ENCODE measurements around the gene CLASP1. TPM values are rescaled to one million over a fixed set of nuclear protein-coding genes. Genes with fewer than 3 reads are reported as not detected.

Gene CLASP1
- total and polyA plus RNA-seq, 2 experiments from 2014 or later, result 20.1 to 45.9 TPM

DNA sequence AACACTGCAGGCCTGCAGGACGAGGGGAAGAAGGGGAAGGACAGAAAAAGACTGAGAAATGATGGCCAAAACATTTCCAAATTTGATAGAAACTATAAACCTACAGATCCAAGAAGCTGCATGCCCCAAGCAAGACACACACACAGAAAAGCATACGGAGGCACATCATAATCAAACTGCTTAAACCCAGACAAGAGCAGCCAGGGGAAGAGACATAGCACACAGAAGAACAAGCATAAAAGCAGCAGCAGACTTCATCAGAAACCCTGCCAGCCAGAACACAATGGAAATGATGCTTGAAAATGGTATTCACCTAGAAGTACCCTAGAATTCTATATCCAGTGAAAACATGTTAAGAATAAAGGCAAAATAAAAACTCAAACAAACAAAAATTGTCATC lies 175.8 kb downstream of the CLASP1 start:
- Histone ChIP-seq H3K4me2 (no peak overlapping the region), H3K27ac (no peak overlapping the region), H3K36me3 (replicated peaks; ENCODE audit: insufficient read depth, low read depth) (no peaks in the 10 kb centered on the region), H3K4me1 (ENCODE audit: insufficient read depth) (peaks cover 19% of the 10 kb centered on the region), H4K20me1 (ENCODE audit: insufficient read depth, poor library complexity, severe bottlenecking) (peaks cover 3% of the 10 kb centered on the region), H2AFZ (no peak overlapping the region), H3K9me2 (replicated peaks; ENCODE audit: insufficient read depth) (no peaks in the 10 kb centered on the region), H3K4me3 (no peak overlapping the region), H3K27me3 (no peaks in the 10 kb centered on the region), H3K9me3 (ENCODE audit: low read depth) (no peaks in the 10 kb centered on the region), H3K79me2 (peaks cover 53% of the 10 kb centered on the region)
- TF ChIP-seq, protein P1, sequence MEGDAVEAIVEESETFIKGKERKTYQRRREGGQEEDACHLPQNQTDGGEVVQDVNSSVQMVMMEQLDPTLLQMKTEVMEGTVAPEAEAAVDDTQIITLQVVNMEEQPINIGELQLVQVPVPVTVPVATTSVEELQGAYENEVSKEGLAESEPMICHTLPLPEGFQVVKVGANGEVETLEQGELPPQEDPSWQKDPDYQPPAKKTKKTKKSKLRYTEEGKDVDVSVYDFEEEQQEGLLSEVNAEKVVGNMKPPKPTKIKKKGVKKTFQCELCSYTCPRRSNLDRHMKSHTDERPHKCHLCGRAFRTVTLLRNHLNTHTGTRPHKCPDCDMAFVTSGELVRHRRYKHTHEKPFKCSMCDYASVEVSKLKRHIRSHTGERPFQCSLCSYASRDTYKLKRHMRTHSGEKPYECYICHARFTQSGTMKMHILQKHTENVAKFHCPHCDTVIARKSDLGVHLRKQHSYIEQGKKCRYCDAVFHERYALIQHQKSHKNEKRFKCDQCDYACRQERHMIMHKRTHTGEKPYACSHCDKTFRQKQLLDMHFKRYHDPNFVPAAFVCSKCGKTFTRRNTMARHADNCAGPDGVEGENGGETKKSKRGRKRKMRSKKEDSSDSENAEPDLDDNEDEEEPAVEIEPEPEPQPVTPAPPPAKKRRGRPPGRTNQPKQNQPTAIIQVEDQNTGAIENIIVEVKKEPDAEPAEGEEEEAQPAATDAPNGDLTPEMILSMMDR (IDR thresholded peaks at IDR 0.05; ENCODE audit: poor library complexity), result no peak
- TF ChIP-seq EZH2phosphoT487 (IDR thresholded peaks at IDR 0.05; ENCODE audit: low read depth, severe bottlenecking, unreplicated experiment), result no peak
- TF ChIP-seq EZH2 (IDR thresholded peaks at IDR 0.05; ENCODE audit: borderline replicate concordance), result no peak
- no peak for DNase-seq (ENCODE audit: low spot score)
- 76% methylated on average over 2 of the region's 2 CpGs for WGBS (ENCODE audit: low lambda C conversion rate, missing lambda C conversion rate)

DNA sequence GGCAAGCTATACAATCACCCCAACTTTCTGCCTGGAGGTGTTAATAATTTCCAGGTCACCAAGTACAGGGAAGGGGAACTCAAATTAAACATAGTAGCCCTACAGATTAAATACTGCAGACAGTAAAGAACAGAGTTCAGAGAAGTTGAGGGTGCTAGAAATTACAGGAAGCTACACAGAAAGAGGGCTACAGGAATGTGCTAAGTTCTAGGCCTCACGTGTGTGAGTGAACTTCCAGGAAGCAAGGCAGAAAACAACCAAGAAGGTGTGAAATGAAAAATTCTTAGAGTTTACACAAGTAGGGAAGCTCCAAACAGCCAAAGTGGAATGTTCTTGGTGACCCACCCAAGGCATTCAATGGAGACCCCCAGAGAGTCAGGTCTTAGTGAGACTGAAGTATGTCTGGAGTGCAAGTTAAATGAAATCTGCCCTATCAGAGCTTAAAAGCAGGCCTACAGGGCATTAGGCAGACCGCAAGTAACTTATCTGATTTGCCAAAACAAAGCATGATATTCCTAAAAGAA lies 176.7 kb downstream of the CLASP1 start:
- H3K27ac ChIP-seq, result no peak overlapping the region
- 71% methylated on average over 2 of the region's 2 CpGs for WGBS (ENCODE audit: low lambda C conversion rate, missing lambda C conversion rate)

DNA sequence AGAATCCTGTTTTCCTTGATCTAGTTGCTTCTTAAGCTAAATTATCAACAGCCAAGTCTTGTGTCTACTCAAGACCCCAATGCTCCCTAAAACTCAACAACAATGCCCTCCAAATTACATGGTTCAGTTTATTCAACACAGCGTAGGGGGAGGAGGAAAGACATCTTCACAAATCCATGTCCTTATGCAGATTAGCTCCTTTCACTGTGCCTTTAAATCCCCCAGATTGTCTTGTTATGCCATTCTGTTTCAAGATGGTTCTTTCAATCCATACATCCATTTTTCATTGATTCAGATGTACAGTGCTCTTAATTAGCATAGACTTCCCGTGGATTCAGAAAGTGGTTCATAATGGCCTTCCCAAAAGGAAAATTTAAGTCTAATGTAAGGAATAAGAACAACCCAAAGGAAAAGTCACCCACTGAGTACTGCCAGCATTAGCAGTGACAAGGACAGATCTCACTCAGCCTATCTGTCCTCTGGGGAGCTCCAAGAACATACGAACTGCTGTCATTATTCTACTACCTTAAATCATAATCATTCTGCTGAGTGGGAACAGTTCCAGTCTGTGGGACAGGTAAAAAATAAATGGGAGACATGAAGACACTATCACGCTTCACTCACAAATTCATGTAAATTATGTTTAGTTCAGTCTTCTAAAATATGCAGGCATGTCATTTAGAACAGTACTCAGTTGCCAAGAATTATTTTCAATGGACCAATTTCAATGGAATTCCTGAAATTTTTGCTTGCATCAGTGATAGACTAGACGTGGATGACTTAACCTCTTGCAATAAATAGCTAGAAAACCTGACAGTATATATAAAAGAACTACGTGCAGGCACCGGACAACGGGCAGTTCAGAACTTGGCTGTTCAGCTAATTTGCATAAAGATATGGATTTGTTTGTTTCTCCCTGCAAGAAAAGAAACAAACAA lies 177.5 kb downstream of the CLASP1 start:
- no peak for DNase-seq (ENCODE audit: low spot score)
- no peaks in the 10 kb centered on the region for H3K9me3 ChIP-seq (ENCODE audit: low read depth)
- TF ChIP-seq EZH2 (IDR thresholded peaks at IDR 0.05; ENCODE audit: borderline replicate concordance) (no peak), EZH2phosphoT487 (IDR thresholded peaks at IDR 0.05; ENCODE audit: low read depth, severe bottlenecking, unreplicated experiment) (no peak)
- TF ChIP-seq, protein P1 (IDR thresholded peaks at IDR 0.05; ENCODE audit: poor library complexity), result no peak
- peaks cover 10% of the 10 kb centered on the region for H3K4me1 ChIP-seq (ENCODE audit: insufficient read depth)
- peaks cover 37% of the 10 kb centered on the region for H3K79me2 ChIP-seq
- H3K36me3 ChIP-seq (replicated peaks; ENCODE audit: insufficient read depth, low read depth), result no peaks in the 10 kb centered on the region
- no peaks in the 10 kb centered on the region for H3K27me3 ChIP-seq
- no peaks in the 10 kb centered on the region for H3K9me2 ChIP-seq (replicated peaks; ENCODE audit: insufficient read depth)
- WGBS (ENCODE audit: low lambda C conversion rate, missing lambda C conversion rate), result 75% methylated on average over 8 of the region's 8 CpGs
- H3K27ac ChIP-seq, result no peak overlapping the region
- H2AFZ ChIP-seq, result no peak overlapping the region
- H3K4me2 ChIP-seq, result no peak overlapping the region
- peaks cover 3% of the 10 kb centered on the region for H4K20me1 ChIP-seq (ENCODE audit: insufficient read depth, poor library complexity, severe bottlenecking)
- H3K4me3 ChIP-seq, result no peak overlapping the region

More for the DNA sequence above, 176.7 kb downstream of the CLASP1 start:
- H3K4me1 ChIP-seq (ENCODE audit: insufficient read depth), result peaks cover 17% of the 10 kb centered on the region
- no peaks in the 10 kb centered on the region for H3K9me2 ChIP-seq (replicated peaks; ENCODE audit: insufficient read depth)
- H4K20me1 ChIP-seq (ENCODE audit: insufficient read depth, poor library complexity, severe bottlenecking), result peaks cover 3% of the 10 kb centered on the region
- no peak for DNase-seq (ENCODE audit: low spot score)
- H3K4me2 ChIP-seq, result no peak overlapping the region
- H3K9me3 ChIP-seq (ENCODE audit: low read depth), result no peaks in the 10 kb centered on the region
- peaks cover 45% of the 10 kb centered on the region for H3K79me2 ChIP-seq
- no peak overlapping the region for H2AFZ ChIP-seq
- no peaks in the 10 kb centered on the region for H3K27me3 ChIP-seq
- H3K4me3 ChIP-seq, result no peak overlapping the region
- no peaks in the 10 kb centered on the region for H3K36me3 ChIP-seq (replicated peaks; ENCODE audit: insufficient read depth, low read depth)
- TF ChIP-seq EZH2phosphoT487 (IDR thresholded peaks at IDR 0.05; ENCODE audit: low read depth, severe bottlenecking, unreplicated experiment), result no peak
- TF ChIP-seq, protein P1 (IDR thresholded peaks at IDR 0.05; ENCODE audit: poor library complexity), result no peak
- no peak for TF ChIP-seq EZH2 (IDR thresholded peaks at IDR 0.05; ENCODE audit: borderline replicate concordance)

Measured in hepatocyte (in vitro differentiated cells).